ENCODE measurements around the gene RPL5. TPM values are rescaled to one million over a fixed set of nuclear protein-coding genes. Genes with fewer than 3 reads are reported as not detected.

Gene RPL5
- total RNA-seq, 2 donors from 2014 or later, result 1,039 to 1,980 TPM

DNA sequence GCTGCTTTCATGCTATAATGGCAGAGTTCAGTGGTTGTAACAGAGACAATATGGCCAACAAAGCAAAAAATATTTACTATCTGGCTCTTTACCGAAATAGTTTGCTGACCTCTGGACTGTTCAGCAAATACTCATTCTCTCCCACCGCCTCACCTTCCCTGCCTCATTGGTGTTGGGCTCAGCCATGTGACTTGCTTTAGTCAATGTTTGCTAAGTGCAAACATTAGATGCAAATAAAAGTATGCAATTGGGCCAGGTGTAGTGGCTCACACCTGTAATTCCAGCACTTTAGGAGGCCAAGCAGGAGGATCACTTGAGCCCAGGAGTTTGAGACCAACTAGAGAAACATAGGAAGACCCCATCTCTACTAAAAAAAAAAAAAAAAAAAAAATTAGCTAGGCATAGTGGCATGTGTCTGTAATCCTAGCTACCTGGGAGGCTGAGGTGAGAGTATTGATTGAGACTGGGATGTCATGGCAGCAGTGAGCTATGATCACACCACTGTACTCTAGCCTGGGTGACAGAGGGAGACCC lies 55.1 kb downstream of the RPL5 start:
- H3K36me3 ChIP-seq, result no peaks in the 10 kb centered on the region
- H3K4me3 ChIP-seq, result no peak overlapping the region
- no peak for DNase-seq (ENCODE audit: low spot score)
- TF ChIP-seq POLR2AphosphoS5 (IDR thresholded peaks at IDR 0.05), result peak; percentile 16
- TF ChIP-seq, protein P1, sequence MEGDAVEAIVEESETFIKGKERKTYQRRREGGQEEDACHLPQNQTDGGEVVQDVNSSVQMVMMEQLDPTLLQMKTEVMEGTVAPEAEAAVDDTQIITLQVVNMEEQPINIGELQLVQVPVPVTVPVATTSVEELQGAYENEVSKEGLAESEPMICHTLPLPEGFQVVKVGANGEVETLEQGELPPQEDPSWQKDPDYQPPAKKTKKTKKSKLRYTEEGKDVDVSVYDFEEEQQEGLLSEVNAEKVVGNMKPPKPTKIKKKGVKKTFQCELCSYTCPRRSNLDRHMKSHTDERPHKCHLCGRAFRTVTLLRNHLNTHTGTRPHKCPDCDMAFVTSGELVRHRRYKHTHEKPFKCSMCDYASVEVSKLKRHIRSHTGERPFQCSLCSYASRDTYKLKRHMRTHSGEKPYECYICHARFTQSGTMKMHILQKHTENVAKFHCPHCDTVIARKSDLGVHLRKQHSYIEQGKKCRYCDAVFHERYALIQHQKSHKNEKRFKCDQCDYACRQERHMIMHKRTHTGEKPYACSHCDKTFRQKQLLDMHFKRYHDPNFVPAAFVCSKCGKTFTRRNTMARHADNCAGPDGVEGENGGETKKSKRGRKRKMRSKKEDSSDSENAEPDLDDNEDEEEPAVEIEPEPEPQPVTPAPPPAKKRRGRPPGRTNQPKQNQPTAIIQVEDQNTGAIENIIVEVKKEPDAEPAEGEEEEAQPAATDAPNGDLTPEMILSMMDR (IDR thresholded peaks at IDR 0.05), result no peak
- H3K4me1 ChIP-seq (replicated peaks), result no peaks in the 10 kb centered on the region
- H3K27me3 ChIP-seq (replicated peaks; ENCODE audit: insufficient read depth), result no peaks in the 10 kb centered on the region
- intact Hi-C loops (cut with DNase I), result no loop called here
- WGBS, result 71% methylated on average over 2 of the region's 2 CpGs
- H3K27ac ChIP-seq, result no peak overlapping the region
- H3K9me3 ChIP-seq, result no peaks in the 10 kb centered on the region

DNA sequence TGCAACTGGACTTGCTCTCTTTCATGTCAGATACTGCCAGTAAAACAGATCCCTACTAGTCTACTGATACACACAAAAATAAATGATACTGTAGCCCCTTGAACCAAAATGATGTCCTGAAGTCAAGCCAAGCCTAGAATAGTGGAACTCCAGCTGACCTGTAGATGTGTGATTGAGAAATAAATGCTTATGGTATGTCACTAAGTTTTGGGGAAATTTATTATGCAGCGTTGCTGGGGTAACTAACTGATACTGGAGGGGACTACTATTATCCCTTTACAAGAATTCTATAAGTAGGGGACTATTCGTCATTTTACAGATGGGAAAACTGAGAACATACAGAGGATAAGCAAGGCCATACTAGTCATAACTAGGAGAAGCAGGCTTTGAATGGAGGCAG lies 55.6 kb downstream of the RPL5 start:
- no peak for DNase-seq (ENCODE audit: low spot score)
- H3K27ac ChIP-seq, result no peak overlapping the region

More for the DNA sequence above, 55.6 kb downstream of the RPL5 start:
- Histone ChIP-seq H3K9me3 (no peaks in the 10 kb centered on the region), H3K4me3 (no peak overlapping the region), H3K27me3 (replicated peaks; ENCODE audit: insufficient read depth) (no peaks in the 10 kb centered on the region), H3K36me3 (no peaks in the 10 kb centered on the region), H3K4me1 (replicated peaks) (no peaks in the 10 kb centered on the region)
- TF ChIP-seq POLR2A (IDR thresholded peaks at IDR 0.05), result no peak
- TF ChIP-seq, protein P1 (IDR thresholded peaks at IDR 0.05), result no peak
- no peak for TF ChIP-seq POLR2AphosphoS5 (IDR thresholded peaks at IDR 0.05)
- intact Hi-C loops (cut with DNase I), result no loop called here
- 96% methylated on average over 2 of the region's 2 CpGs for WGBS

Small RNA genes lying within 50 kb of the gene (small RNA-seq; reads per million reads assigned to genes)
- gene RF00432, result 0 reads per million in 2 donors
- 3.6 to 35.0 reads per million in 2 donors for gene SNORA66
- gene SNORD21, result 0 reads per million in 2 donors

Other genes starting within 250 kb of the RPL5 start
- 10 to 100 TPM; 22.2 to 38.6 TPM for gene EVI5, start 46.9 kb upstream of the RPL5 start, total RNA-seq
- 10 to 100 TPM in 1 of 2 donors, 1 to 10 TPM in 1; 9.2 to 22.2 TPM for gene DIPK1A, start 129.4 kb downstream of the RPL5 start, total RNA-seq
- 10 to 100 TPM; 10.4 to 31.5 TPM for gene MTF2, start 247.2 kb downstream of the RPL5 start, total RNA-seq

All from prostate gland (tissue), 2 donors.